Tibial artery (tissue), 4 donors: Measurements from ENCODE around the gene CSRP3.

ENCODE experiments used
- DNase-seq, 2 donors: peaks; one replicate each; pipeline ENCODE4 v3.0.0-alpha.2; 2019
- H3K27ac ChIP-seq, 2 donors: fragments of 200-600 bp; sonication (generic) in 1 of 2; 1 replicate in 1 of 2; 2 replicates in 1 of 2; pipeline ENCODE4 v1.5.1; 2018 to 2019; ENCODE audit warnings: mild to moderate bottlenecking in 1 of 2
- H3K27me3 ChIP-seq, 2 donors: fragments of 200-600 bp; sonication (generic) in 1 of 2; one replicate each; pipeline versions ENCODE4 v1.5.1 to v1.6.0; 2016 to 2019
- H3K36me3 ChIP-seq, 3 donors: fragments of 200-600 bp; sonication (generic) in 2 of 3; one replicate each; pipeline ENCODE4 v1.5.1; 2016 to 2019; ENCODE audit warnings: mild to moderate bottlenecking in 2 of 3
- H3K4me1 ChIP-seq, 4 donors: fragments of 200-600 bp; sonication (generic) in 2 of 4; 1 replicate in 3 of 4; 2 replicates in 1 of 4; pipeline ENCODE4 v1.5.1; 2016 to 2019
- H3K4me3 ChIP-seq, 2 donors: fragments of 200-600 bp; sonication (generic) in 1 of 2; 1 replicate in 1 of 2; 2 replicates in 1 of 2; pipeline ENCODE4 v1.5.1; 2018 to 2019; ENCODE audit warnings: mild to moderate bottlenecking in 2 of 2
- H3K9me3 ChIP-seq, 3 donors: fragments of 200-600 bp; sonication (generic) in 1 of 3; one replicate each; pipeline ENCODE4 v1.5.1; 2016 to 2019
- intact Hi-C: fragments of 100-400 bp; cut with DNase I; formaldehyde crosslinking; loops from one replicate; pipeline ENCODE4 v1.15.0; 2023; ENCODE audit warnings: low total_unique reads
- TF ChIP-seq, protein P1 (sequence below), 2 experiments: fragments of 200-600 bp in 1 of 2; fragments of 450-650 bp in 1 of 2; IDR thresholded peaks; one replicate each; pipeline ENCODE4 v1.5.1; 2017 to 2019; ENCODE audit warnings: antibody characterized with exemption in 2 of 2, mild to moderate bottlenecking in 1 of 2, moderate library complexity in 1 of 2

The CSRP3 gene

DNA sequence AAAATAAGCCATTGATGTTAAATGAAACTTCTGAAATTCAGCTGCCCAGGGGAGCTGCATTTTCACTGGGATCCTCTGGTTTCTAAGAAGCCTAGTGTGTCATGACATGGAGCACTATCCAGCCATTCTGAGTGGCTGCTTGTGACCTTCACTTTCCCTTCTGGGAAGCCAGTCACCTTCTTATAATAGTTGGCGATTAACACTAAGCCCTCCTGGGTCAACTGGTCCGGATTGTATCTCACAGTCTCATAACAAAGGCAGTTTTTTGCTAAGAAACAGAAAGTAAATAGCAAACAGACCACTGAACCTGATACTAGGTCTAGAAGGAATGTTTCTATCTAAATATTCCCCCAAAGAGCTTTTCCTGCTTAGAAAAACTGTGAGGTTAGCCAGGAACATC, 7.9 kb downstream of the CSRP3 start:
- intact Hi-C loops = no loop called here
- no peaks in the 10 kb centered on the region for H3K9me3 ChIP-seq
- no peaks in the 10 kb centered on the region for H3K4me1 ChIP-seq
- H3K36me3 ChIP-seq = no peaks in the 10 kb centered on the region
- no peak for DNase-seq
- no peak overlapping the region for H3K27ac ChIP-seq
- no peaks in the 10 kb centered on the region for H3K27me3 ChIP-seq
- no peak overlapping the region for H3K4me3 ChIP-seq
- TF ChIP-seq, protein P1, sequence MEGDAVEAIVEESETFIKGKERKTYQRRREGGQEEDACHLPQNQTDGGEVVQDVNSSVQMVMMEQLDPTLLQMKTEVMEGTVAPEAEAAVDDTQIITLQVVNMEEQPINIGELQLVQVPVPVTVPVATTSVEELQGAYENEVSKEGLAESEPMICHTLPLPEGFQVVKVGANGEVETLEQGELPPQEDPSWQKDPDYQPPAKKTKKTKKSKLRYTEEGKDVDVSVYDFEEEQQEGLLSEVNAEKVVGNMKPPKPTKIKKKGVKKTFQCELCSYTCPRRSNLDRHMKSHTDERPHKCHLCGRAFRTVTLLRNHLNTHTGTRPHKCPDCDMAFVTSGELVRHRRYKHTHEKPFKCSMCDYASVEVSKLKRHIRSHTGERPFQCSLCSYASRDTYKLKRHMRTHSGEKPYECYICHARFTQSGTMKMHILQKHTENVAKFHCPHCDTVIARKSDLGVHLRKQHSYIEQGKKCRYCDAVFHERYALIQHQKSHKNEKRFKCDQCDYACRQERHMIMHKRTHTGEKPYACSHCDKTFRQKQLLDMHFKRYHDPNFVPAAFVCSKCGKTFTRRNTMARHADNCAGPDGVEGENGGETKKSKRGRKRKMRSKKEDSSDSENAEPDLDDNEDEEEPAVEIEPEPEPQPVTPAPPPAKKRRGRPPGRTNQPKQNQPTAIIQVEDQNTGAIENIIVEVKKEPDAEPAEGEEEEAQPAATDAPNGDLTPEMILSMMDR (IDR thresholded peaks at IDR 0.05) = no peak

DNA sequence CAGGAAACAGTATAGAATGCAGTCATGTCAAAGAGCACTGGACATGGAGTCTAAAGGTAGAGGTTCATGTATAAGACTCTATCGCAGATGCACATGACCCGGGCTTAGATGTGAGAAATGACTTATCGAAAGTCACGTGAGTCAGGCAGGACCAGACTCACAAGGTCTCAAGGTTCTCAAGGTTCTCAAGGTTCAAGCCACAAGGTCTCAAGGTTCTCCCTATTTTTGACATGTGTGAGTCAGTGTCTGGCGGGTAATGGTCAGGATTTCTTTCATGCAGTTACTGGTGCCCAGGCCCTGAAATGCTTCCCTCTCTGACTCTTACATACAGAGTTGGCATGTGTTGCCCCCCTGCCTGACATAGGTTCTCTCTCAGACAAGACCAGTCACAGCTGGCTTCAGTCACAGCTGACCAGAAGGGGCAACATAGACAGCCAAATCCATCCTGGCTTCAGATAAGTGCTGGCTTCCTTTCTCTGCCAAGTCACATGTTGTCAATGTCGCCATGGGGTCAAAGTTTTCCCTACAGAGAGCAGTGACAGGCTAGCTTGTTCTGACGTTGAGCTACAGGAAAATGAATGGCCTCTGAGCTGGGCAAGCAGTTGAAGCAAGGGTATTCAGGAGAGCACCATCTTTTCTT, 10.1 kb downstream of the CSRP3 start:
- no peak overlapping the region for H3K27ac ChIP-seq
- no peak for DNase-seq

DNA sequence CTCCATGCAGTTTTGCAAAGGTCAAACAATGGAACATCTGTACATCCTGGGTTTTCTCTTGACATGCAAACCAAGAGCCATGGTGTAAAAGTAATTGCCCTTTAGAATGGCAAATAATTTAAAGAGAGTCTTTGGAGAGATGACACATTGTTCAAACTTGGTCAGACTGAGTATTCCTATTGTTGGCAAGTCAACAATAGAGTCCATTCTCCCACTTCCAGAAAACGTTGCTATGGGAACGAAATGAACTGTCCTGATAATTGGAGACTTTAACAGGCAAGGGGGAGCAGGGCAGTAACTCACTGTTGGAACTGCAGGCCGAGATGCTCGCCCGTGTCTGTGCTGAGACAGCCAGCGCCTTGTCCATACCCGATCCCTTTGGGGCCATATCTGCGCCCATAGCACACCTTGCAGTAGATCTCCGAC, 13.9 kb downstream of the CSRP3 start:
- Histone ChIP-seq H3K27ac (no peak overlapping the region), H3K36me3 (no peaks in the 10 kb centered on the region), H3K27me3 (no peaks in the 10 kb centered on the region), H3K4me3 (no peak overlapping the region), H3K9me3 (no peaks in the 10 kb centered on the region), H3K4me1 (no peaks in the 10 kb centered on the region)
- TF ChIP-seq, protein P1 (IDR thresholded peaks at IDR 0.05) = no peak
- intact Hi-C loops = no loop called here
- DNase-seq = no peak

More for the DNA sequence above, 10.1 kb downstream of the CSRP3 start:
- intact Hi-C loops = no loop called here
- Histone ChIP-seq H3K4me1 (no peaks in the 10 kb centered on the region), H3K36me3 (no peaks in the 10 kb centered on the region), H3K4me3 (no peak overlapping the region), H3K9me3 (no peaks in the 10 kb centered on the region), H3K27me3 (no peaks in the 10 kb centered on the region)
- TF ChIP-seq, protein P1 (IDR thresholded peaks at IDR 0.05) = no peak

DNA sequence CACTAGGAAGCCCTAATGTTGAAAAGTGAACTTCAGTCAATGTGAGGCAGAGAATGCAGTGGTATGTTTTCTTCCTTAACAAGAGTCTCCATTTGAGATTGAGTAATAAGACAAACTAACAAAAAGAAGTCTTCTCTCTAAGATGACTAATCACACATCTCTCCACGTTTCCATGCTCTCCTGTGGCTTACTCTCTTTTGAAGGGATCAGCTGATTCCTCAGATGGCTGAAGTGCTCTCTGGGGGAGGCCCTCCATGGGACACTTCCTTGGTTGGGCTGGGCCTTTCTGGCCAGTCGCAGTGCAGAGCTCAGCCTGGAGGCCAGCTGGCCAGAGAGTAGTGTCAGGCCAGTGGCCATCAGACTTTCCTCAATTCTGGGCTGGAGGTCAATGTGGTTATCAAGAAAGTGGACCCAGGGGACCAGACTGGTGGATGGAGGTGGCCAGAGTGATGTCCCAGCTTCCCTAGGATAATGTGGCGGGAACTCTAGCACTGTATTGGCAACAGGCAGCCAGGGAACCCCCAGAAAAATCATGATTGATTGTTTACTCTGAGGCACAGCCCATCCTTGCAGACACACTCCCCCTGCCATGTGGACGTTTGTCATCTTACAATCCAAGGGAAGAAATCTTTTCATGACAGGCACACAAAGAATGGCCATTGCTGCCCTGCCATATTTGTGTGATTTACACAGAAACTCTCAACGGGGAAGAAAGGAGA, 14.5 kb downstream of the CSRP3 start:
- TF ChIP-seq, protein P1 (IDR thresholded peaks at IDR 0.05) = no peak
- no peaks in the 10 kb centered on the region for H3K27me3 ChIP-seq
- H3K4me1 ChIP-seq = no peaks in the 10 kb centered on the region
- no peak overlapping the region for H3K27ac ChIP-seq
- no peak overlapping the region for H3K4me3 ChIP-seq
- intact Hi-C loops = no loop called here
- no peak for DNase-seq
- H3K36me3 ChIP-seq = no peaks in the 10 kb centered on the region
- no peaks in the 10 kb centered on the region for H3K9me3 ChIP-seq

DNA sequence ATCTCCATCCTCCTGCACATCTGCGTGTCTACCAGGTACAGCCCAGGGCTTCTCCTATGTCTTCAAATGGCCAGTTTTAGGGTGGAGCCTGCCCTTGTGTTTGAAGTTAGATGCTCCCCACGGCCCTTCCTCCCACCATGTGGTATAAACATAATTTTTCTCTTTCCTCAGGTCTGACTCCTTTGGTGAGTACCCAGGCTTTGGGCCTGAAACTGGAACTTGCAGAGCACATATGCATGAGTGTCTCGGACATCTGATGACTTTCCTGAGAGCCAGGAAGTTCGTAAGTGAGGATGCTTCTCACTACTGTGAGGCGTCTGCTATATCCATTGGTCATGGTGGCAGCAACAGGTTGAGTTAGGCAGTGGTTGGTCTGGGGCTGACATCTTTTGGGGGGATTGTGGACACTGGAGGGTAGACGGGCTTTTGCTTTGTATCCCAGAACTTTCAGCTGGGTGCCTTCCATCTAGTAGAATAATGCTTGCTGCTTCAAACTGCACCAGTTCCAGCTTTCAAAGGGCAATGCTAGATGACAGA, 16.2 kb downstream of the CSRP3 start:
- intact Hi-C loops = no loop called here
- Histone ChIP-seq H3K36me3 (no peaks in the 10 kb centered on the region), H3K4me1 (no peaks in the 10 kb centered on the region), H3K4me3 (no peak overlapping the region), H3K27ac (no peak overlapping the region), H3K27me3 (no peaks in the 10 kb centered on the region), H3K9me3 (no peaks in the 10 kb centered on the region)
- no peak for DNase-seq
- TF ChIP-seq, protein P1 (IDR thresholded peaks at IDR 0.05) = no peak
